Measurements from ENCODE around the gene PMAIP1. TPM values are rescaled to one million over a fixed set of nuclear protein-coding genes. Genes with fewer than 3 reads are reported as not detected.

PMAIP1 gene
- total RNA-seq, 4 donors from 2014 or later: 0.94 to 2.5 (median 1.4) TPM; not detected in 1

DNA sequence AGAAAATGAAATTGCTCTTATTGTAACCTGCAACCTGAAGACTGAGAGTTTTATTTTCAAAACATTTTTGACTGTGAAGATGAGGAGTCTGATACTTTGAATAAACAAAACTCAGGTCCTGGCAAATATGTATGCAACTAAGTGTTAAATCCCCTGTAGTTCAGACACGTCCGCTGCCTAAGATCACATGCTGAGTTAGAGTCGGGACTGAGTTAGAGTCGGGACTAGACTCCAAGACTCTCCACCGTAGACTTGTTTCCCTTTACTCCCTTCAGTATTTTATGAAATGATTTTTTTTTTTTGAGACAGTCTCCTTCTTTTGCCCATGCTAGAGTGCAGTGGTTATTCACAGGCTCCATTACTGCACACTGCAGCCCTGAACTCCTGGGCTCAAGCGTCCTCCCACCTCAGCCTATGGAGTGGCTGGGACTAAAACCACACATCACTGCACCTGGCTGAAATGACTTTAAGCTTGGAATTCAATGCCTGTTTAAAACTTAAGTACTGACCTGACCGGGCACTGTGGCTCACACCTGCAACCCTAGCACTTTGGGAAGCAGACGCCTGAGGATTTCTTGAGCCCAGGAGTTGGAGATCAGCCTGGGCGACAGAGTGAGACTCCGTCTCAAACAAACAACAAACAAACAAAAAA is 28.0 kb upstream of the PMAIP1 start:
- no peaks in the 10 kb centered on the region for H3K9me3 ChIP-seq
- H3K36me3 ChIP-seq: no peaks in the 10 kb centered on the region
- H3K4me3 ChIP-seq: no peak overlapping the region
- no peaks in the 10 kb centered on the region for H3K4me1 ChIP-seq
- no peak for TF ChIP-seq POLR2A (IDR thresholded peaks at IDR 0.05)
- TF ChIP-seq, protein P1, sequence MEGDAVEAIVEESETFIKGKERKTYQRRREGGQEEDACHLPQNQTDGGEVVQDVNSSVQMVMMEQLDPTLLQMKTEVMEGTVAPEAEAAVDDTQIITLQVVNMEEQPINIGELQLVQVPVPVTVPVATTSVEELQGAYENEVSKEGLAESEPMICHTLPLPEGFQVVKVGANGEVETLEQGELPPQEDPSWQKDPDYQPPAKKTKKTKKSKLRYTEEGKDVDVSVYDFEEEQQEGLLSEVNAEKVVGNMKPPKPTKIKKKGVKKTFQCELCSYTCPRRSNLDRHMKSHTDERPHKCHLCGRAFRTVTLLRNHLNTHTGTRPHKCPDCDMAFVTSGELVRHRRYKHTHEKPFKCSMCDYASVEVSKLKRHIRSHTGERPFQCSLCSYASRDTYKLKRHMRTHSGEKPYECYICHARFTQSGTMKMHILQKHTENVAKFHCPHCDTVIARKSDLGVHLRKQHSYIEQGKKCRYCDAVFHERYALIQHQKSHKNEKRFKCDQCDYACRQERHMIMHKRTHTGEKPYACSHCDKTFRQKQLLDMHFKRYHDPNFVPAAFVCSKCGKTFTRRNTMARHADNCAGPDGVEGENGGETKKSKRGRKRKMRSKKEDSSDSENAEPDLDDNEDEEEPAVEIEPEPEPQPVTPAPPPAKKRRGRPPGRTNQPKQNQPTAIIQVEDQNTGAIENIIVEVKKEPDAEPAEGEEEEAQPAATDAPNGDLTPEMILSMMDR (IDR thresholded peaks at IDR 0.05): no peak
- H3K27me3 ChIP-seq: no peaks in the 10 kb centered on the region
- no peak overlapping the region for H3K27ac ChIP-seq
- DNase-seq: no peak

DNA sequence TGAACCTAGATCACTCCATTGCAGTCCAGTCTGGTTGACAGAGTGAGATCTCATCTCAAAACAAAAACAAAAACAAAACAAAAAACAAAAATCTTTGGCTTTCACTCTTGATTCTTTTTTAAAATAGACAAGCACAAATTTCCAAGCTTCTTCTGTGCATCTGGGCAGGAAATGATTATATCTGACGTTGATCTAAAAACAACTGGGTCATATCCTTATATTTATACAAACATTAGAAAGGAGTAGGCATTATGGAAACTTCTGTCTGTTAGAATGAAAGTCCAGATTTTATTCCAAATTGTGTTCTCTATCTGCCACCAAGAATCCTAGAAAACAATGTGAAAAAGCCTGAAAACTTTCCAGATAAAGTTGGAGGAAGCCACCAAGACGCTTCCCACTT is 26.2 kb upstream of the PMAIP1 start:
- no peak for DNase-seq
- H3K9me3 ChIP-seq: no peaks in the 10 kb centered on the region
- H3K36me3 ChIP-seq: no peaks in the 10 kb centered on the region
- H3K27ac ChIP-seq: no peak overlapping the region
- H3K27me3 ChIP-seq: no peaks in the 10 kb centered on the region
- H3K4me1 ChIP-seq: no peaks in the 10 kb centered on the region
- TF ChIP-seq, protein P1 (IDR thresholded peaks at IDR 0.05): no peak
- TF ChIP-seq POLR2A (IDR thresholded peaks at IDR 0.05): no peak
- H3K4me3 ChIP-seq: no peak overlapping the region

DNA sequence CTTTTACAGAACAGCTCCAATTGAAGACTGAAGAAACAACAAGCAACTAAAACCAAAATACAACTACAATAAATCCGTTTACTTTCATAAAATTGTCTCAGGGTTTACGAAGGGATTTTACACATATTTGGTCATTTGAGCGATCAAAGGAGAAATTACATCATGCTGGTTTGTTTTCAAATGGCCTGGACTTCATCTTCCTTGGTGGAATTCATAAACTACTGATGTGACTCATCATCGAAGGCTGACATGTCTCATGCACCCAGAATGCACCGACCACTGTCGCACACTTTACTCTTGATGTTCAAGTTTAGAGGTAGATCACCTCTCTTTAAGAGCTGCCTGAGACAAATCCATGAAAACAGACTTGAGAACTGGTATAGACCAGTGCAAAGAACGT is 25.6 kb upstream of the PMAIP1 start:
- no peak for DNase-seq
- Histone ChIP-seq H3K4me3 (no peak overlapping the region), H3K36me3 (no peaks in the 10 kb centered on the region), H3K4me1 (no peaks in the 10 kb centered on the region), H3K27ac (no peak overlapping the region), H3K27me3 (no peaks in the 10 kb centered on the region), H3K9me3 (no peaks in the 10 kb centered on the region)
- TF ChIP-seq, protein P1 (IDR thresholded peaks at IDR 0.05): no peak
- TF ChIP-seq POLR2A (IDR thresholded peaks at IDR 0.05): no peak

DNA sequence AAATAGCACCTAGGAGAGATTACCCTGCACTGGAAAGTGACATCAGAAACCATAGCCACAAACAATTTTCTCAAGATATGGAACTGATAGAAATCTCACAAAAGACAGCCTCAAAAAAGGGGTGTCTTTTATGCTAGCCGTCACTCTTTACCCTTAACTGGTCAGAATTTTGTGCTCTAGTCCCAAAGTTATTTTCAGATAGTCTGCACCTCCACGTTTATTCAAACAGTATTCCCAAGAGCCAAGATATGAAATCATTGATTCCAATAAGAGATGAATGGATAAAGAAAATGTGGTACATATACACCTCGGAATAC is 23.5 kb upstream of the PMAIP1 start:
- peaks cover 0 to 2% (median 0%) of the 10 kb centered on the region in 4 donors for H3K4me1 ChIP-seq
- H3K27ac ChIP-seq: no peak overlapping the region
- TF ChIP-seq, protein P1 (IDR thresholded peaks at IDR 0.05): no peak
- no peak for TF ChIP-seq POLR2A (IDR thresholded peaks at IDR 0.05)
- no peaks in the 10 kb centered on the region for H3K9me3 ChIP-seq
- no peaks in the 10 kb centered on the region for H3K27me3 ChIP-seq
- no peak overlapping the region for H3K4me3 ChIP-seq
- no peaks in the 10 kb centered on the region for H3K36me3 ChIP-seq
- DNase-seq: no peak

DNA sequence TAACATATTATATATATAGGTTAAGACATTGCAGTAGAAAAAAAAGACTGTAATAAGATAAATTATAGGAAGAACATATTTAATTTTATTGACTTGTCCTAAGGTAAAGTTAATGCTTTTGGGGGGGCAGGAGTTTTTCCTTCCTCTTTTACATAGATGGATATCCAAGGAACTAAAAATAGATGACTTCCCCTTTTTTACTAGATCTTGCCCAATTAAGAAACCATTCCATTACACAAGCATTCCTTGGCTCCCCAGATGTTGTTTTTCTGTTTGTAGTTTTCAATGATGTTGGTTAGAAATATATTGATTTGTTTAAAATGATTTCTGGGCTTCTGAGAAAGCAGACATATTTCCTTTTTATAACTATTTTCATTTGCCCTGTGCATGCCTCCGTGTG is 22.4 kb upstream of the PMAIP1 start:
- Histone ChIP-seq H3K27me3 (no peaks in the 10 kb centered on the region), H3K9me3 (no peaks in the 10 kb centered on the region), H3K4me1 (peaks cover 0 to 10% (median 3%) of the 10 kb centered on the region in 4 donors), H3K4me3 (no peak overlapping the region), H3K36me3 (no peaks in the 10 kb centered on the region), H3K27ac (no peak overlapping the region)
- TF ChIP-seq, protein P1 (IDR thresholded peaks at IDR 0.05): no peak
- TF ChIP-seq POLR2A (IDR thresholded peaks at IDR 0.05): no peak
- DNase-seq: no peak

DNA sequence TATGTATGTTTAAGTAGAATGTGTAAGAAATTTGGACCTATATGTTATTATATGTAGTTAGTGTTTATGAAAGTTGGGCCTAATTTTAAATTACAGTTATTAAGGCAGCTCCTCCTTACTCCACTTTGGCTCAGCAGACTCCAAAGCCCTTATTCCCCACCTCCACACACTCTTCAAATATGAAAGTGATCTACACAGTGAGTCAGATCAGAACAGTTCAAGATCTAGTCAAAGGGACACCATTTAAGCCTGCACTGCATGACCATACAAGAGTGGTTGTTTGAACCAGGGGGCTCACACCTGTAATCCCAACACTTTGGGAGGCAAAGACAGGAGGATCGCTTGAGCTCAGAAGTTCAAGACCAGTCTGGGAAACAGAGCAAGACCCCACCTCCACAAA is 21.2 kb upstream of the PMAIP1 start:
- Histone ChIP-seq H3K36me3 (no peaks in the 10 kb centered on the region), H3K27me3 (no peaks in the 10 kb centered on the region), H3K4me1 (peaks cover 0 to 10% (median 6%) of the 10 kb centered on the region in 4 donors), H3K27ac (no peak overlapping the region), H3K4me3 (no peak overlapping the region), H3K9me3 (no peaks in the 10 kb centered on the region)
- no peak for DNase-seq
- TF ChIP-seq, protein P1 (IDR thresholded peaks at IDR 0.05): no peak
- no peak for TF ChIP-seq POLR2A (IDR thresholded peaks at IDR 0.05)
